Natural killer cell (primary cell): ENCODE measurements around the gene SRPK2. TPM values are rescaled to one million over a fixed set of nuclear protein-coding genes. Genes with fewer than 3 reads are reported as not detected.
A peak's percentile ranks its signal among the peaks of the same experiment; 100 is the strongest.

ENCODE experiments used
- ATAC-seq, 3 donors: fragments of 150-1000 bp in 2 of 3; fragments of 200-7000 bp in 1 of 3; cut with Tn5 transposase; 1 replicate in 1 of 3; 2 replicates in 2 of 3; pipeline ENCODE4 v1.10.0; 2021; ENCODE audit warnings: mild to moderate bottlenecking in 2 of 3, moderate library complexity in 2 of 3
- DNase-seq, 2 donors: peaks; one replicate each; pipeline versions ENCODE4 v3.0.0 to v3.0.0-alpha.2; 2013 to 2021; ENCODE audit warnings: mixed read lengths in 1 of 2
- H3K27ac ChIP-seq: one replicate; pipeline ENCODE4 v1.5.1; 2013; ENCODE audit warnings: mild to moderate bottlenecking, low read length
- H3K27me3 ChIP-seq: one replicate; pipeline ENCODE4 v1.6.1; 2013; ENCODE audit warnings: low read length; ENCODE audit not compliant: control insufficient read depth, insufficient read depth
- H3K36me3 ChIP-seq: one replicate; pipeline ENCODE4 v1.6.1; 2013; ENCODE audit warnings: low read length; ENCODE audit not compliant: control insufficient read depth, insufficient read depth
- H3K4me1 ChIP-seq: one replicate; pipeline ENCODE4 v1.6.1; 2013; ENCODE audit warnings: low read length; ENCODE audit not compliant: control insufficient read depth, insufficient read depth
- H3K4me3 ChIP-seq: one replicate; pipeline ENCODE4 v1.5.1; 2013; ENCODE audit warnings: low read length
- H3K9me3 ChIP-seq: one replicate; pipeline ENCODE4 v1.6.1; 2013; ENCODE audit warnings: low read length; ENCODE audit not compliant: control insufficient read depth, insufficient read depth
- H3K27ac Mint-ChIP-seq, 2 donors: one replicate each; pipeline ENCODE4 v1.8.0; 2022; ENCODE audit warnings: mild to moderate bottlenecking in 2 of 2, mixed read lengths in 2 of 2, moderate library complexity in 1 of 2
- H3K27me3 Mint-ChIP-seq, 2 donors: one replicate each; pipeline ENCODE4 v1.8.0; 2022; ENCODE audit warnings: low read depth in 2 of 2, mixed read lengths in 2 of 2
- H3K36me3 Mint-ChIP-seq: one replicate; pipeline ENCODE4 v1.8.0; 2022; ENCODE audit warnings: mixed read lengths
- H3K4me1 Mint-ChIP-seq, 2 donors: one replicate each; pipeline ENCODE4 v1.8.0; 2022; ENCODE audit warnings: mixed read lengths in 2 of 2
- H3K4me3 Mint-ChIP-seq: one replicate; pipeline ENCODE4 v1.8.0; 2022; ENCODE audit warnings: mild to moderate bottlenecking, moderate library complexity, mixed read lengths
- H3K9me3 Mint-ChIP-seq, 2 donors: one replicate each; pipeline ENCODE4 v1.8.0; 2022; ENCODE audit warnings: mixed read lengths in 2 of 2
- WGBS: methylation state at CpG from one replicate; pipeline ENCODE4 v1.1.7; 2013; ENCODE audit warnings: missing lambda C conversion rate; ENCODE audit not compliant: insufficient coverage; 5-methylcytosine and 5-hydroxymethylcytosine counted together
- intact Hi-C: fragments of 100-400 bp; cut with micrococcal nuclease; formaldehyde crosslinking; loops from one replicate; pipeline ENCODE4 v1.14.2; 2022
- total RNA-seq, 4 donors: library from RNA; stranded (reverse); fragments of 120-200 nt in 1 of 4; gene quantifications; one replicate each; pipeline versions ENCODE4 v1.2.3 to v1.2.4, GENCODE V29; 2013 to 2022
- TF ChIP-seq, protein P1 (sequence below): fragments of 200-600 bp; IDR thresholded peaks from one replicate; pipeline ENCODE4 v1.8.0; 2022; ENCODE audit warnings: antibody characterized with exemption

The SRPK2 gene
- total RNA-seq, 3 donors from 2014 or later (not counting 1 experiment from before 2014, with no cell fraction given), result 103 to 121 (median 108) TPM

DNA sequence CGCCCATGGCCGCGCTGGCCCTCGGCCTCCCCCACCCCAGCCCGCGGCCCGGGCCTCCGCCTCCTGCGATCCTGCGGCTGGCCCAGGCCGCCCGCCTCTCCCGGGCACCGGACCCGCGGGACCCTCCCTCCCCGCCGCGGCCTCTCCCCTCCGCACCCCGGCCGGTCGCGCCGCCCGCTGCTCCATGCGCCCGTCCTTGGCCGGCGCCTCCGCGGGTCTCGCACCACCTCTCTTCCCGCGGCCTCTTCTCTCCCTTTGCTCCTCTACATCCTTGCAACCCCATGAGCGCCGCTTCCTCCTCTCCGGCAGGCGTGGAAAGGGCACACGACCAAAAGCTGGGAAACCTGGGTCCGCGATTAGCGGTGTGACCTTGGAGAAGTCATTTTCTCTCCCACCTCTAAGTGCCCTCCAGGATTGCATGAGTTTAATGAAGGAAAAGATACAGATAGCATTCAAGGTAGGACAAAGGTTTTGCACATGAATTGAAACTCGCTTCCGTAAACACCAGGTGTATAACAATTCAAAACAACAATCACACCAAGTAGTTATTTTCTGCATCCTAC is 448 bp upstream of the SRPK2 start:
- Histone ChIP-seq H3K9me3 (no peaks in the 10 kb centered on the region), H3K36me3 (no peaks in the 10 kb centered on the region), H3K4me1 (peaks cover 13% of the 10 kb centered on the region), H3K4me3 (no peak overlapping the region), H3K27ac (no peak overlapping the region), H3K27me3 (no peaks in the 10 kb centered on the region)
- 6% methylated on average over 44 of the region's 45 CpGs for WGBS
- Mint-ChIP-seq H3K9me3 (no peaks in the 10 kb centered on the region), H3K4me3 (peak overlapping the region; percentile 97), H3K27me3 (no peaks in the 10 kb centered on the region), H3K36me3 (no peaks in the 10 kb centered on the region), H3K27ac (peak overlapping the region; percentile 79 to 96), H3K4me1 (peaks cover 32 to 35% of the 10 kb centered on the region in 2 donors)
- TF ChIP-seq, protein P1, sequence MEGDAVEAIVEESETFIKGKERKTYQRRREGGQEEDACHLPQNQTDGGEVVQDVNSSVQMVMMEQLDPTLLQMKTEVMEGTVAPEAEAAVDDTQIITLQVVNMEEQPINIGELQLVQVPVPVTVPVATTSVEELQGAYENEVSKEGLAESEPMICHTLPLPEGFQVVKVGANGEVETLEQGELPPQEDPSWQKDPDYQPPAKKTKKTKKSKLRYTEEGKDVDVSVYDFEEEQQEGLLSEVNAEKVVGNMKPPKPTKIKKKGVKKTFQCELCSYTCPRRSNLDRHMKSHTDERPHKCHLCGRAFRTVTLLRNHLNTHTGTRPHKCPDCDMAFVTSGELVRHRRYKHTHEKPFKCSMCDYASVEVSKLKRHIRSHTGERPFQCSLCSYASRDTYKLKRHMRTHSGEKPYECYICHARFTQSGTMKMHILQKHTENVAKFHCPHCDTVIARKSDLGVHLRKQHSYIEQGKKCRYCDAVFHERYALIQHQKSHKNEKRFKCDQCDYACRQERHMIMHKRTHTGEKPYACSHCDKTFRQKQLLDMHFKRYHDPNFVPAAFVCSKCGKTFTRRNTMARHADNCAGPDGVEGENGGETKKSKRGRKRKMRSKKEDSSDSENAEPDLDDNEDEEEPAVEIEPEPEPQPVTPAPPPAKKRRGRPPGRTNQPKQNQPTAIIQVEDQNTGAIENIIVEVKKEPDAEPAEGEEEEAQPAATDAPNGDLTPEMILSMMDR, result no peak
- ATAC-seq (peak in 1 of 3 donors; percentile 30), DNase-seq (peak; percentile 22 to 53)
- intact Hi-C loops, result no loop called here

DNA sequence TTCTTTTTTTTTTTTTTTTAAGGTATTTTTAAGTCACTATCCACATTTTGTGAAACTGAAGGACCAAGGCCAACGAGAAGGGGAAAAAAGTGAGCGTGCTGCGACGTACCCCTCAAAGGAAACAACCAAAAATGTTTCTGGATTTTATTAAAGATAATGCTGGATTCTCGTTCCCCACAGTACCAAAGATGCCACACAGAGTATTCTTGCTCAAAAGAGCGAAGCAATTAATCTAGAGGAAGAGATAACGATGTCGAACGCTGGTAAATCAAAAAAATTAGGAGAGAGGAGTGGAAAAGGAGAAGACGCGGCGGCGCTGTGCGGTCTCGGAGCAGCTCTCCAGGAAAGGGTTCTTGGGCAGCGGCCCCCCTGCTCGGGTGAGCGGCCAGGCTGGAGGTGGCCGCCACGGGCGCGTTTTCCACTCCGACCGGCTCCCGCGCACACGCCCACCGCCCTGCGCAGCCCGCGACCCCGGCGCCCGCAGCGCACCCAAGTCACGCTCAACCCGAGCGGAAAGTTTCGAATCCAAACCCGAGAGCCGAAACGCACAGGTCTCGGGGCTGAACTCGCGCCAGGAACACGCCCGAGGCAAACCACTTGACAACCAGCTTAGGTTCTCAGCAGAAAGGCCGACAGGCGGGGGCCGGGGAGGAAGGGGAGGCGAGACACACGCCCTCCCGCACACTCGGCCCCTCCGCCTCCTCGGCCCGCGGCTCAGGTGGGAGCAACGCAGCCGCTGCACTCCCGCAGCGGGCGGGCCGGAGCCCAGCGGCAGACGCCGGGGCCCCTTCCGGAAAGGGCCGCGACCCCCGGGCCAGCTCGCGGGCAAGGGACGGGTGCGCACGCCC is 989 bp downstream of the SRPK2 start:
- ATAC-seq, result peak; percentile 59 to 74 (median 73)
- peak overlapping the region; percentile 45 for H3K27ac ChIP-seq
- WGBS, result under 1% methylated on average over 71 of the region's 76 CpGs
- Mint-ChIP-seq H3K4me1 (peaks cover 37 to 40% of the 10 kb centered on the region in 2 donors), H3K27ac (peak overlapping the region; percentile 84 to 86), H3K4me3 (peak overlapping the region; percentile 97), H3K27me3 (no peaks in the 10 kb centered on the region), H3K9me3 (no peaks in the 10 kb centered on the region), H3K36me3 (no peaks in the 10 kb centered on the region)
- H3K27me3 ChIP-seq, result no peaks in the 10 kb centered on the region
- intact Hi-C loops, result loop anchor here (2.0 kb wide), 1 partner anchor 35 kb away; no protein-coding TSS in a partner anchor
- no peaks in the 10 kb centered on the region for H3K36me3 ChIP-seq
- H3K4me3 ChIP-seq, result peak overlapping the region; percentile 74
- DNase-seq, result peak; percentile 52 to 70
- H3K9me3 ChIP-seq, result no peaks in the 10 kb centered on the region
- TF ChIP-seq, protein P1, result no peak
- peaks cover 13% of the 10 kb centered on the region for H3K4me1 ChIP-seq

DNA sequence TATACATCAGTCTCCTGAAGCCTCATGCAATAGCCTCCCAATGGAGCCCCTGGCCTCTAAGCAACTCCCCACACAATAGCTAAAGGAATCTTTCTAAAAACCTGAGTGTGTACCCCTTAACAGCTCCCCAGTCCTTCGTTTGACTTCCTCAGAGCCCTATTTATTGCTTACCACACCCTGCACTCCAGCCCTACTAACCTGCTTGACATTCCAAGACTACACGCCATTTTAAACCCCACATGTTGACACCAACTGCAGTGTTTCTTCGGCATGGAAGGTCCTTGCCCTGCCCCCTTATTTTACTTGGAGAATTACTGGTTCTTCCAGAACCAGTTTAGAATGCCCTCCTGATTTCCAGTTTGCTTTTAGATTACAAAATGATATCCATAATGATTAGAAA is 10.8 kb downstream of the SRPK2 start:
- no peaks in the 10 kb centered on the region for H3K9me3 ChIP-seq
- H3K4me3 Mint-ChIP-seq, result no peak overlapping the region
- 86% methylated on average over 3 of the region's 3 CpGs for WGBS
- ATAC-seq, result no peak
- no peaks in the 10 kb centered on the region for H3K27me3 ChIP-seq
- H3K4me1 ChIP-seq, result no peaks in the 10 kb centered on the region
- DNase-seq, result no peak
- TF ChIP-seq, protein P1, result no peak
- no peak overlapping the region for H3K27ac ChIP-seq
- no peak overlapping the region for H3K27ac Mint-ChIP-seq
- peaks cover 42 to 52% of the 10 kb centered on the region in 2 donors for H3K4me1 Mint-ChIP-seq
- no peaks in the 10 kb centered on the region for H3K9me3 Mint-ChIP-seq
- no peaks in the 10 kb centered on the region for H3K36me3 Mint-ChIP-seq
- no peaks in the 10 kb centered on the region for H3K27me3 Mint-ChIP-seq
- H3K4me3 ChIP-seq, result no peak overlapping the region
- no peaks in the 10 kb centered on the region for H3K36me3 ChIP-seq
- intact Hi-C loops, result no loop called here
